Type B pancreatic cell (in vitro differentiated cells): Measurements from ENCODE around the gene GALNT15. TPM values are rescaled to one million over a fixed set of nuclear protein-coding genes. Genes with fewer than 3 reads are reported as not detected.

Experiments used
- DNase-seq: peaks from one replicate; pipeline ENCODE4 v3.0.0; 2021; ENCODE audit warnings: mixed read lengths; ENCODE audit not compliant: unreplicated experiment; ENCODE audit errors: extremely low spot score
- H3K27ac Mint-ChIP-seq: 2 replicates; pipeline ENCODE4 v1.8.0; 2021; ENCODE audit warnings: mild to moderate bottlenecking, mixed read lengths
- H3K27me3 Mint-ChIP-seq: 2 replicates; pipeline ENCODE4 v1.8.0; 2021; ENCODE audit warnings: mixed read lengths
- H3K36me3 Mint-ChIP-seq: 2 replicates; pipeline ENCODE4 v1.8.0; 2021; ENCODE audit warnings: mixed read lengths
- H3K4me1 Mint-ChIP-seq: one replicate; pipeline ENCODE4 v1.8.0; 2021; ENCODE audit warnings: mixed read lengths; ENCODE audit not compliant: unreplicated experiment
- H3K4me3 Mint-ChIP-seq: 2 replicates; pipeline ENCODE4 v1.8.0; 2021; ENCODE audit warnings: mild to moderate bottlenecking, mixed read lengths
- H3K9me3 Mint-ChIP-seq: 2 replicates; pipeline ENCODE4 v1.8.0; 2021; ENCODE audit warnings: mixed read lengths
- CTCF ChIP-seq: fragments of 200-600 bp; sonication (generic); conservative IDR thresholded peaks from 2 replicates; pipeline ENCODE4 v1.5.0; 2021; ENCODE audit warnings: antibody characterized with exemption, mild to moderate bottlenecking
- total RNA-seq: library from RNA; stranded (reverse); gene quantifications from 2 replicates; pipeline ENCODE4 v1.2.1, GENCODE V29; 2021; ENCODE audit warnings: low replicate concordance

GALNT15 gene
- total RNA-seq, 1 donor from 2014 or later: 0.17 TPM

DNA sequence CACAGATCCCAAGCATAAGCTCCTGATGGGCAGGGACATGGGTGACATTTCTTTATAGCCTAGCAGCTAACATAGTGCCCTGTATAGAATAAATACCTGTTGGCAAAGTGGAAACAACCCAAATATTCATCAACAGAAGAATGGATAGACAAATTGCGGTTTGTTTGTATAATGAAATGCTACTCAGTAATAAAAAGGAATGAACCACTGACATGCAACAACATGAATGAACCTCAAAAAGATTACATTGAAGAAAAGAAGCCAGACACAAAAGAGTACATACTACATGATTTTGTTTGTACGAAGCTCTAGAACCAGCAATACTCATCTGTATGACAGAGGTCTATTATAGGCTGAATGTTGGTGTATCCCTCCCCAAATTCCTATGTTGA, 33.6 kb upstream of the GALNT15 start:
- no peak for DNase-seq
- Mint-ChIP-seq H3K4me1 (no peaks in the 10 kb centered on the region), H3K27me3 (no peaks in the 10 kb centered on the region), H3K36me3 (no peaks in the 10 kb centered on the region), H3K27ac (no peak overlapping the region), H3K4me3 (no peak overlapping the region), H3K9me3 (peaks cover 10% of the 10 kb centered on the region)
- TF ChIP-seq CTCF: no peak

DNA sequence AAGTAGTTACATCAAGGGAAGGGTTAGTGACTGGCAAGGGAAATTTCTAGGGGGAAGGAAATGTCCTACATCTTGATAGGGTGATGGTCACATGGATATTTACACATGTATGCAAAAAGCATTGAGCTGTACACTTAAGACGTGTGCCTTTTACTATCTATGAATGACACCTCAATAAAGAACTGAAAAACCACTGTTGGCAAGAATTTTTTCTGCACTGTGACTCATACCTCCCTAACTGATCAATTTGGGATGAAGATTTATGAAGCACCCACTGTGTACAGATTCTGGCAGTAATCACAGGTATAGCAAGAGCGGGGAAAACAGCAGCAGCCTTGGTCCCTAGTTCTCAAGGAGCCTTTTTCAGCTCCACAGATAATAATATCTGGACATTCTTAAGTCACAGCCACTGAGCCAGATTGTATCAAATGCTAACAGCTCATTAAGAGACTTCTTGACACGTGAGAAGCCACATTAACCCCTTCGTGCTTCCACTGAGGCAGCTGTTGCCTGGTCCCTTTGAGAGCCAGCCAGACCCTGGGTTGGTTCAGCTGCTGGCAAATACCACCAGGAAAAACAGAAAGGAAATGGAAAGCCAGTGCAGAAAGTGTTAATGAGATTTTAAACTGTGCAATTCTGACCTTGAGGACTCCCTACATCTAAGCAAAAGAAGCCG, 32.0 kb upstream of the GALNT15 start:
- Mint-ChIP-seq H3K4me3 (no peak overlapping the region), H3K36me3 (no peaks in the 10 kb centered on the region), H3K4me1 (no peaks in the 10 kb centered on the region), H3K27ac (no peak overlapping the region), H3K9me3 (peaks cover 10% of the 10 kb centered on the region), H3K27me3 (no peaks in the 10 kb centered on the region)
- no peak for TF ChIP-seq CTCF
- no peak for DNase-seq

- Mint-ChIP-seq H3K27ac (no peak overlapping the region), H3K4me3 (no peak overlapping the region), H3K9me3 (peaks cover 10% of the 10 kb centered on the region), H3K4me1 (peaks cover 10% of the 10 kb centered on the region), H3K36me3 (no peaks in the 10 kb centered on the region), H3K27me3 (peaks cover 3% of the 10 kb centered on the region)
- TF ChIP-seq CTCF: no peak
- DNase-seq: no peak
Measured at GRCh38 chr3:16143861-16144447, 30.5 kb upstream of the GALNT15 start.

DNA sequence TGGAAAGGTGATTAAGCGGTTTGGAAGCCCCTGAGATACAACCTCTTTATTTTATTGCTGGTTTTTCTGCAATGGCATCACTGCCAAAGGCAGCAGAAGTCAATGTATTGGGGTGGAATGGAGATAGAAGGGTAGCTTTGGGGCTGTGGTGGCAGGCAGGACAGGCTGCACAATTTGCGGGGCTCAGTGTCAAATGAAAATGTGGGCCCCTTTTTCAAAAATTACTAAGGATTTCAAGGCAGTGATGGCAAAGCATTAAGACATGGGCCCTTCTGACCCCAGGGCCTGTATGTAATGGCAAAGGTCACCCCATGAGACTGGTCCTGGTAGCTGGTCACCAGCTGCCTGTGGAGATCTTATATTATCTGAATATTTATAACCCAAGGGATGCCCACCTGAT, 29.3 kb upstream of the GALNT15 start:
- DNase-seq: no peak
- no peak for TF ChIP-seq CTCF
- Mint-ChIP-seq H3K36me3 (no peaks in the 10 kb centered on the region), H3K4me3 (no peak overlapping the region), H3K27me3 (peaks cover 3% of the 10 kb centered on the region), H3K9me3 (peaks cover 10% of the 10 kb centered on the region), H3K4me1 (peaks cover 11% of the 10 kb centered on the region), H3K27ac (no peak overlapping the region)

- Mint-ChIP-seq H3K9me3 (peaks cover 10% of the 10 kb centered on the region), H3K27ac (no peak overlapping the region), H3K36me3 (no peaks in the 10 kb centered on the region), H3K4me1 (peaks cover 11% of the 10 kb centered on the region), H3K27me3 (peaks cover 3% of the 10 kb centered on the region), H3K4me3 (no peak overlapping the region)
- no peak for DNase-seq
- TF ChIP-seq CTCF: no peak
Measured at GRCh38 chr3:16146015-16146730, 28.3 kb upstream of the GALNT15 start.
